Peyer's patch (tissue), 4 donors: ENCODE measurements around the gene SLC6A16. TPM values are rescaled to one million over a fixed set of nuclear protein-coding genes. Genes with fewer than 3 reads are reported as not detected.

Experiments
- DNase-seq, 3 donors: peaks; one replicate each; pipeline ENCODE4 v3.0.0-alpha.2; 2017 to 2019
- H3K27ac ChIP-seq, 4 donors: fragments of 200-600 bp; sonication (generic); one replicate each; pipeline ENCODE4 v1.5.1; 2016 to 2019
- H3K27me3 ChIP-seq, 2 donors: fragments of 200-600 bp; sonication (generic); one replicate each; pipeline ENCODE4 v1.5.1; 2019
- H3K36me3 ChIP-seq, 3 donors: fragments of 200-600 bp; sonication (generic); one replicate each; pipeline ENCODE4 v1.5.1; 2016 to 2019
- H3K4me1 ChIP-seq, 4 donors: fragments of 200-600 bp; sonication (generic); one replicate each; pipeline ENCODE4 v1.5.1; 2016 to 2019
- H3K4me3 ChIP-seq, 4 donors: fragments of 200-600 bp; sonication (generic); 1 replicate in 3 of 4; 2 replicates in 1 of 4; pipeline ENCODE4 v1.5.1; 2016 to 2019; ENCODE audit warnings: mild to moderate bottlenecking in 1 of 4
- H3K9me3 ChIP-seq, 4 donors: fragments of 200-600 bp; sonication (generic); one replicate each; pipeline ENCODE4 v1.5.1; 2016 to 2019; ENCODE audit warnings: mild to moderate bottlenecking in 1 of 4
- POLR2A ChIP-seq, 2 donors: fragments of 450-650 bp; IDR thresholded peaks; one replicate each; pipeline ENCODE4 v1.5.1; 2017; ENCODE audit warnings: antibody characterized with exemption in 2 of 2, mild to moderate bottlenecking in 2 of 2, moderate library complexity in 2 of 2
- total RNA-seq, 4 donors: library from RNA; depleted of rRNA; stranded (reverse); fragments of >200 nt; gene quantifications; one replicate each; pipeline ENCODE4 v1.1.0, GENCODE V29; 2016
- TF ChIP-seq, protein P1 (sequence below), 6 experiments: fragments of 450-650 bp in 4 of 6; fragments of 200-600 bp in 2 of 6; sonication (generic) in 1 of 6; IDR thresholded peaks; one replicate each; pipeline ENCODE4 v1.5.1; 2017 to 2019; ENCODE audit warnings: antibody characterized with exemption in 6 of 6, mild to moderate bottlenecking in 3 of 6, moderate library complexity in 1 of 6

Gene SLC6A16
- total RNA-seq, 4 donors from 2014 or later = 0.27 to 5.8 TPM; not detected in 2

DNA sequence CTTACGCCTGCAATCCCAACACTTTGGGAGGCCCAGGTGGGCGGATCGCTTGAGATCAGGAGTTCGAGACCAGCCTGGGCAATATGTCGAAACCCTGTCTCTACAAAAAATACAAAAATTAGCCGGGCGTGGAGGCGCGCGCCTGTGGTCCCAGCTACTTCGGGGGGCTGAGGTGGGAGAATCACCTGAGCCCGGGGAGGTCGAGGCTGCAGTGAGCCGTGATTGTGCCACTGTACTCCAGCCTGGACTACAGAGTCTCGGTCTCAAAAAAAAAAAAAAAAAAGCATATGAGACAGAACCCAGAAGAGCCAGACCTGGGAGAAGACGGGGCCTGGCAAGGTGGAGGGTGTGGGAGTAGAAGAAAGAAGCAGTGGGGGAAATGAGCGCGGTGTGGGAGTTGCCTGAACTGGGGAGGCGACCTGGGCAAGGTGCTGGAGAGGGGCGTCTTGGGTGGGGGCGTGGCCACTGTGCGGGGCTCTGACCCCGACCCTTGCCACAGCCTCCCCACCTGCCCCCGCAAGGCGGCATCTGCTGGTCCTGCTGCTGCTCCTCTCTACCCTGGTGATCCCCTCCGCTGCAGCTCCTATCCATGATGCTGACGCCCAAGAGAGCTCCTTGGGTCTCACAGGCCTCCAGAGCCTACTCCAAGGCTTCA lies 39.2 kb upstream of the SLC6A16 start:
- Histone ChIP-seq H3K9me3 (peaks cover 0 to 4% (median 0%) of the 10 kb centered on the region in 4 donors), H3K4me1 (peaks cover 0 to 15% (median 6%) of the 10 kb centered on the region in 4 donors), H3K4me3 (peak overlapping the region; percentile 17 to 51 (median 28)), H3K27me3 (no peaks in the 10 kb centered on the region), H3K36me3 (no peaks in the 10 kb centered on the region), H3K27ac (peak overlapping the region; percentile 20 to 84 (median 34))
- DNase-seq = no peak
- TF ChIP-seq POLR2A (IDR thresholded peaks at IDR 0.05) = no peak

DNA sequence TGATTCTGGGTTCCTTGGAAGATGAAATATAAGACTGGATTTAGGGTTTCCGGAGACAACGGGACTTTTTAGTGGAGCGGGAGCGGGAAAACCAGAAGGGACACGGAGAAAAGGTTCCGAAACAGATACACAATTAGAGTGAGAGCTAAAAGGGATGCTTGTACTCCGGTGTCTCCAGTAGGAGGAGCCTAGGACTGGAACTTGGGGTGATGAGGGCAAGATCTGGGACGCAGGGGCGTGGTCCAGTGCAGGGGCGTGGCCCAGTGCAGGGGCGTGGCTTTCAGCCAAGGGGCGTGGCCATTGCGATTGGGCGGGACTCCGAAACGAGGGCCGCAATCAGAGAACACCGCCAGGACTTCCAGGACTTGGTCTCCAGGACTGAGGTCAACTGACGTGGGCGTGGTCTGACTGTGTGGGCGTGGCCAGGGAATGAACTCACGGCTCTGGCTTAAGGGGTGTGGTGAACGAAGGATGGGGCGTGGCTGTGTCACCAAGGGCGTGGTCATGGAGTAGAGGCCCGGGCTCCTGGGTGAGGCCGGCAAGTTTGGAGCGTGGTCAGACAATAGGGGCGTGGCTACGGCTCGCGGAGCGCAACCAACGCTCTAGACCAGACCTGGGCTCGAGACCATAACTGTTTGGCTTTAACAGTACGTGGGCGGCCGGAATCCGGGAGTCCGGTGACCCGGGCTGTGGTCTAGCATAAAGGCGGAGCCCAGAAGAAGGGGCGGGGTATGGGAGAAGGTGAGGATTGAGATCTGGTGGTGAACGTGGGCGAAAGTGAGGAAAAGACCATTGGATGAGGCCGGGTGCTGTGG lies 38.5 kb upstream of the SLC6A16 start, which contains the start of gene DKKL1:
DKKL1 (plus strand) TSS at position 610 of the 815 bp plus-strand sequence; CDS start at position 732, 122 bp downstream.
- peak within 1 kb of the TSS; percentile 22 to 88 (median 79) for H3K27ac ChIP-seq
- H3K4me1 ChIP-seq = peaks cover 0 to 15% (median 6%) of the 10 kb centered on the region in 4 donors
- H3K9me3 ChIP-seq = no peaks in the 10 kb centered on the region
- no peaks in the 10 kb centered on the region for H3K36me3 ChIP-seq
- peak; percentile 96 to 97 (median 96) for DNase-seq
- no peaks in the 10 kb centered on the region for H3K27me3 ChIP-seq
- peak within 1 kb of the TSS; percentile 17 to 61 (median 40) for H3K4me3 ChIP-seq
- TF ChIP-seq, protein P1, sequence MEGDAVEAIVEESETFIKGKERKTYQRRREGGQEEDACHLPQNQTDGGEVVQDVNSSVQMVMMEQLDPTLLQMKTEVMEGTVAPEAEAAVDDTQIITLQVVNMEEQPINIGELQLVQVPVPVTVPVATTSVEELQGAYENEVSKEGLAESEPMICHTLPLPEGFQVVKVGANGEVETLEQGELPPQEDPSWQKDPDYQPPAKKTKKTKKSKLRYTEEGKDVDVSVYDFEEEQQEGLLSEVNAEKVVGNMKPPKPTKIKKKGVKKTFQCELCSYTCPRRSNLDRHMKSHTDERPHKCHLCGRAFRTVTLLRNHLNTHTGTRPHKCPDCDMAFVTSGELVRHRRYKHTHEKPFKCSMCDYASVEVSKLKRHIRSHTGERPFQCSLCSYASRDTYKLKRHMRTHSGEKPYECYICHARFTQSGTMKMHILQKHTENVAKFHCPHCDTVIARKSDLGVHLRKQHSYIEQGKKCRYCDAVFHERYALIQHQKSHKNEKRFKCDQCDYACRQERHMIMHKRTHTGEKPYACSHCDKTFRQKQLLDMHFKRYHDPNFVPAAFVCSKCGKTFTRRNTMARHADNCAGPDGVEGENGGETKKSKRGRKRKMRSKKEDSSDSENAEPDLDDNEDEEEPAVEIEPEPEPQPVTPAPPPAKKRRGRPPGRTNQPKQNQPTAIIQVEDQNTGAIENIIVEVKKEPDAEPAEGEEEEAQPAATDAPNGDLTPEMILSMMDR (IDR thresholded peaks at IDR 0.05) = peak in 3 of 6 experiments; percentile 7 to 14 (median 14)
- no peak for TF ChIP-seq POLR2A (IDR thresholded peaks at IDR 0.05)

DNA sequence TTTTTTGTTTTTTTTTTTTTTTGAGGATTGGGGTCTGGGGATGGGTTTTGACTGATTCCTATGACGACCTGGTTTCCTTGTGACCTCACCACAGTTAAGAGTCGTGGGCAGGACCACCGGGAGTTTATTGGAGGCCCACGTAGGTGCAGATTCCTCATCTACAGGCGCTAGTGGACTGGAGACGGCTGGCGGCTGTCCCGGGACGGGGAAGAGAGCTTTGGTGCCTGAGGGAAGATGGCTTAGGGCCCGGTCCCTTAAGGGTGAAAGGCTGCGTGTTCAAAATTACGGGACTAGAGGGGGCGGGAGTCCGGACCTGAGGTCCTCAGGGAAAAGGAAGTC lies 37.9 kb upstream of the SLC6A16 start:
- peak overlapping the region in 3 of 4 donors; percentile 4 to 61 (median 51) for H3K4me3 ChIP-seq
- H3K9me3 ChIP-seq = no peaks in the 10 kb centered on the region
- peak overlapping the region; percentile 6 to 88 (median 79) for H3K27ac ChIP-seq
- no peaks in the 10 kb centered on the region for H3K36me3 ChIP-seq
- H3K4me1 ChIP-seq = peaks cover 0 to 15% (median 6%) of the 10 kb centered on the region in 4 donors
- no peak for DNase-seq
- no peak for TF ChIP-seq POLR2A (IDR thresholded peaks at IDR 0.05)
- TF ChIP-seq, protein P1 (IDR thresholded peaks at IDR 0.05) = no peak
- H3K27me3 ChIP-seq = no peaks in the 10 kb centered on the region

DNA sequence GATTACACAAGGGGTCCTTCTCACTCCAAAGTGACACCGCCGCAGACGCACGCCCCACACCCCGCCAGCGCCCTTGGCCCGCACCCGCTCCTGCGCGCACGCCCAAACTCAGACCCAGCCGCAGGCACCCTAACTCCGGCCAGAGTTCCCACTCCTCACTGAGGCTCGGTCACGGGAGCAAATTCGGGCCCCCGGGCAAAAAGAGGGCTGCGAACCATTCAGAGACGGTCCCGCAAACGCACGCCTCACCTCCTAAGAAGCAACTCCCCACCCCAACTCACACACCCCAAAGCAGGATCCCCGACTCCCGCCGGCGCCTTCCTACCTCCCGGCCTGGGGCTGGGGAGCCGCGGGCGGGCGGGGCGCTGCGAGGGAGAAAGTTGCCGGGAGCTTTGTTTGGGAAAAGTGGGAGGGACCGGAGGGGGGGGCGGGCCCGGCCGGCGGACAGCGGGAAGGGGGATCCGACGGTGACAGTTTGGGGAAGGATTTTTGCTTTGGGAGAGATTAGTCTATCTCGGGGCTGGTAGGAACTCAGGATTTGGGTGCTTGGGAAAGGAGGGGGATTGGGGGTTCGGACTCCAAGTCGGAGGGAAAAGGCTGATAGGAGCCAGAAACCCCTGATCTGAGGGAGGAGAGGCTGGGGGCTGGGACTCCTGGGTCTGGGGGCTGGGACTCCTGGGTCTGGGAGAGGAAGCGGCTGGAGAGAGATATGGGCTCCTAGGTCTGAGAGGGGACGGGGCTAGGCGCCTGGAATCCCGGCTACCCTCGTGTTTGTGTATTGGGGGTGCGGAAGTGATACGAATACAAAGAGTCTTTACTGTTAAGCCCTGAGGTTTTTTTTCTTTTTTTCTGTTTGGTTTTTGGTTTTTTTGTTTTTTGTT lies 37.3 kb upstream of the SLC6A16 start, which contains the start of gene TEAD2:
TEAD2 (minus strand) TSS at position 369 of the 881 bp plus-strand sequence. CDS start 2,341 bp downstream, outside the sequence.
- H3K27me3 ChIP-seq = no peaks in the 10 kb centered on the region
- H3K4me3 ChIP-seq = peak within 1 kb of the TSS; percentile 34 to 61 (median 48)
- peak; percentile 27 to 69 (median 62) for DNase-seq
- H3K36me3 ChIP-seq = no peaks in the 10 kb centered on the region
- no peaks in the 10 kb centered on the region for H3K9me3 ChIP-seq
- peak within 1 kb of the TSS; percentile 74 to 88 (median 82) for H3K27ac ChIP-seq
- no peak for TF ChIP-seq POLR2A (IDR thresholded peaks at IDR 0.05)
- TF ChIP-seq, protein P1 (IDR thresholded peaks at IDR 0.05) = no peak
- H3K4me1 ChIP-seq = peaks cover 0 to 15% (median 7%) of the 10 kb centered on the region in 4 donors

DNA sequence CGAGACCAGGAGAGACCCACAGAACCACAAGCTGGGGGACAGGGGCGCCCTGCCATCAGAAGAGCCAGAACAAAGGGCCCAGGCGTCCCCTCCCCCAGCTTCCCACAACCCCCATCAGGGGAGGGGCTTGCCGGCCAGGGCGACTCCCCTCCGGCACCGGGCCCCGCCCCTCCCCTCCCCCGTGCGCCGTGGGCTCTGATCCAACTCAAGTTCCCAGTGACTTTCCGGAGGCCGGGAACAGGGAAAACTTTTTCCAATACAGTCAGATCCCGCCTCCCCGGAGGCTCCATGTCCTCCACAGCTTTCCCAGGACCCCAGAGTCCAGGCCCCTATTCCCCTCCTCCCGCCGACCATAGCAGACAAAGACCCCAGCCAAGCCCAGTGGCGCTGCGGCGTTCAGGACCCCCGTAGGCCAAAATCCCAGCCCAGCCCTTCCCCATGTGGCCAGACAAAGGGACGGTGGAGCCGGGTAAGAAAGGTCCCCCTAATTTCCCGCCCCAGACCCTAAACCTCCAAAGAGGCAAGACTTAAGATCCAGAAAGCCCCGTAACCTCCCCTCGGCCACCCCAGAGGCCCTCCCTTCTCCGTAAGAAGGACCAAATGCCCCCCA lies 36.6 kb upstream of the SLC6A16 start:
- peak; percentile 67 to 78 (median 72) for DNase-seq
- Histone ChIP-seq H3K4me3 (peak overlapping the region; percentile 34 to 61 (median 48)), H3K27ac (peak overlapping the region; percentile 74 to 88 (median 82)), H3K27me3 (no peaks in the 10 kb centered on the region), H3K9me3 (no peaks in the 10 kb centered on the region), H3K36me3 (no peaks in the 10 kb centered on the region), H3K4me1 (peaks cover 0 to 21% (median 8%) of the 10 kb centered on the region in 4 donors)
- no peak for TF ChIP-seq POLR2A (IDR thresholded peaks at IDR 0.05)
- TF ChIP-seq, protein P1 (IDR thresholded peaks at IDR 0.05) = no peak
